Neural cell (in vitro differentiated cells): ENCODE measurements around the gene CCP110. TPM values are rescaled to one million over a fixed set of nuclear protein-coding genes. Genes with fewer than 3 reads are reported as not detected.

Experiments
- H2AFZ ChIP-seq: fragments of 200-600, 300-800 bp; sonication (generic), shearing (Covaris generic); 2 replicates; pipeline ENCODE4 v1.6.0; 2014; ENCODE audit warnings: low read depth, mild to moderate bottlenecking, antibody characterized with exemption, low read length, moderate library complexity
- H3F3A ChIP-seq: fragments of 200-600 bp; shearing (Covaris generic); 2 replicates; pipeline ENCODE4 v1.6.1; 2016; ENCODE audit warnings: mild to moderate bottlenecking, moderate library complexity, mixed read lengths, antibody characterized with exemption, low read length; ENCODE audit not compliant: insufficient read depth, poor library complexity, severe bottlenecking
- H3K27ac ChIP-seq: fragments of 200-600, 300-800 bp; sonication (generic), shearing (Covaris generic); 2 replicates; pipeline ENCODE4 v1.5.1; 2014; ENCODE audit warnings: mild to moderate bottlenecking, low read length, moderate library complexity
- H3K27me3 ChIP-seq: fragments of 300-800, 200-600 bp; sonication (generic), shearing (Covaris generic); 2 replicates; pipeline ENCODE4 v1.6.0; 2014; ENCODE audit warnings: mild to moderate bottlenecking, low read depth, low read length, moderate library complexity; ENCODE audit not compliant: insufficient read depth
- H3K36me3 ChIP-seq: fragments of 300-800, 200-600 bp; sonication (generic), shearing (Covaris generic); 2 replicates; pipeline ENCODE4 v1.5.1; 2014; ENCODE audit warnings: mild to moderate bottlenecking, antibody characterized with exemption, low read length, moderate library complexity; ENCODE audit not compliant: insufficient read depth
- H3K4me2 ChIP-seq: fragments of 300-800, 200-600 bp; sonication (generic), shearing (Covaris generic); 2 replicates; pipeline ENCODE4 v1.6.0; 2014; ENCODE audit warnings: mild to moderate bottlenecking, low read length
- H3K4me3 ChIP-seq: fragments of 300-800, 200-600 bp; sonication (generic), shearing (Covaris generic); 2 replicates; pipeline ENCODE4 v1.5.1; 2014; ENCODE audit warnings: mild to moderate bottlenecking, low read length, moderate library complexity
- H3K79me2 ChIP-seq: fragments of 200-600 bp; shearing (Covaris generic); replicated peaks from 2 replicates; pipeline ENCODE4 v1.6.0; 2014; ENCODE audit warnings: mild to moderate bottlenecking, low read length, moderate library complexity; ENCODE audit not compliant: insufficient read depth
- H3K9ac ChIP-seq: fragments of 300-800, 200-600 bp; sonication (generic), shearing (Covaris generic); 2 replicates; pipeline ENCODE4 v1.6.1; 2016; ENCODE audit warnings: mild to moderate bottlenecking, low read length, mixed read lengths
- H3K9me2 ChIP-seq: fragments of 200-600 bp; shearing (Covaris generic); 2 replicates; pipeline ENCODE4 v1.6.1; 2016; ENCODE audit warnings: mild to moderate bottlenecking, low read length, mixed read lengths; ENCODE audit not compliant: insufficient read depth
- H3K9me3 ChIP-seq: fragments of 200-600, 300-800 bp; sonication (generic), shearing (Covaris generic); 2 replicates; pipeline ENCODE4 v1.6.1; 2016; ENCODE audit warnings: mild to moderate bottlenecking, mixed run types, low read length, moderate library complexity, mixed read lengths
- H4K20me1 ChIP-seq: fragments of 200-600 bp; shearing (Covaris generic); 2 replicates; pipeline ENCODE4 v1.6.1; 2016; ENCODE audit warnings: mild to moderate bottlenecking, mixed run types; ENCODE audit not compliant: insufficient read depth
- CTCF ChIP-seq: fragments of 450-650 bp; IDR thresholded peaks from 2 replicates; pipeline ENCODE4 v1.5.1; 2014; ENCODE audit warnings: antibody characterized with exemption, mild to moderate bottlenecking, moderate library complexity; ENCODE audit not compliant: poor library complexity, severe bottlenecking
- EP300 ChIP-seq: fragments of 450-650 bp; conservative IDR thresholded peaks from 2 replicates; pipeline ENCODE4 v1.6.1; 2014; ENCODE audit warnings: antibody characterized with exemption, mild to moderate bottlenecking, moderate library complexity; ENCODE audit not compliant: poor library complexity, severe bottlenecking
- EZH2 ChIP-seq: fragments of 200-600, 300-800 bp; shearing (Covaris generic), sonication (generic); IDR thresholded peaks from 2 replicates; pipeline ENCODE4 v1.6.1; 2014; ENCODE audit warnings: antibody characterized with exemption, low read length, borderline replicate concordance, mild to moderate bottlenecking; ENCODE audit not compliant: insufficient read depth, poor library complexity, severe bottlenecking
- MXI1 ChIP-seq: fragments of 450-650 bp; conservative IDR thresholded peaks from 2 replicates; pipeline ENCODE4 v1.6.1; 2014; ENCODE audit warnings: antibody characterized with exemption, mild to moderate bottlenecking; ENCODE audit not compliant: poor library complexity, severe bottlenecking
- POLR2AphosphoS5 ChIP-seq: IDR thresholded peaks from 2 replicates; pipeline ENCODE4 v1.6.1; 2012
- RAD21 ChIP-seq: fragments of 450-650 bp; conservative IDR thresholded peaks from 2 replicates; pipeline ENCODE4 v1.6.1; 2014; ENCODE audit warnings: antibody characterized with exemption, mild to moderate bottlenecking, moderate library complexity
- REST ChIP-seq: IDR thresholded peaks from 2 replicates; pipeline ENCODE4 v1.6.1; 2012; ENCODE audit warnings: borderline replicate concordance
- SMC3 ChIP-seq: fragments of 450-650 bp; conservative IDR thresholded peaks from 2 replicates; pipeline ENCODE4 v1.6.1; 2014; ENCODE audit warnings: antibody characterized with exemption, mild to moderate bottlenecking, moderate library complexity; ENCODE audit not compliant: poor library complexity
- TAF1 ChIP-seq: IDR thresholded peaks from 2 replicates; pipeline ENCODE4 v1.6.1; 2012; ENCODE audit warnings: low read depth
- polyA plus RNA-seq: library from polyadenylated mRNA; depleted of rRNA; stranded (reverse); fragments of >200 nt; gene quantifications from 2 replicates; pipeline ENCODE4 v1.2.3, GENCODE V29; 2014

CCP110 gene
- polyA plus RNA-seq, 1 donor from 2014 or later, result 40.3 TPM

GRCh38 chr16:19507867-19508266 lies 15.9 kb upstream of the CCP110 start (continued):
- TF ChIP-seq MXI1 (no peak), EZH2 (no peak)

GRCh38 chr16:19512297-19512696 lies 11.4 kb upstream of the CCP110 start:
- no peaks in the 10 kb centered on the region for H3K9me3 ChIP-seq
- no peaks in the 10 kb centered on the region for H3K27me3 ChIP-seq
- no peaks in the 10 kb centered on the region for H4K20me1 ChIP-seq
- no peak overlapping the region for H3K27ac ChIP-seq
- peaks cover 2% of the 10 kb centered on the region for H3K79me2 ChIP-seq
- no peaks in the 10 kb centered on the region for H3K9me2 ChIP-seq
- peaks cover 20% of the 10 kb centered on the region for H3K36me3 ChIP-seq
- TF ChIP-seq CTCF (no peak), REST (no peak), EZH2 (no peak), MXI1 (no peak), EP300 (no peak), SMC3 (no peak), RAD21 (no peak), TAF1 (no peak), POLR2AphosphoS5 (no peak)
- H3F3A ChIP-seq, result no peaks in the 10 kb centered on the region
- H3K4me3 ChIP-seq, result no peak overlapping the region
- no peak overlapping the region for H3K9ac ChIP-seq
- no peak overlapping the region for H2AFZ ChIP-seq
- no peak overlapping the region for H3K4me2 ChIP-seq

- Histone ChIP-seq H3K9ac (no peak overlapping the region), H4K20me1 (no peaks in the 10 kb centered on the region), H3K9me3 (no peaks in the 10 kb centered on the region), H3K4me2 (no peak overlapping the region), H3K4me3 (no peak overlapping the region), H3K36me3 (peaks cover 20% of the 10 kb centered on the region), H3K9me2 (no peaks in the 10 kb centered on the region), H3K79me2 (peaks cover 10% of the 10 kb centered on the region), H3F3A (no peaks in the 10 kb centered on the region), H3K27me3 (no peaks in the 10 kb centered on the region), H2AFZ (no peak overlapping the region), H3K27ac (no peak overlapping the region)
- TF ChIP-seq SMC3 (no peak), RAD21 (no peak), MXI1 (no peak), TAF1 (no peak), CTCF (no peak), EZH2 (no peak), POLR2AphosphoS5 (no peak), EP300 (no peak), REST (no peak)
These were observed 10.2 kb upstream of the CCP110 start for GRCh38 chr16:19513377-19514053.
